ENCODE measurements around the gene DAND5. TPM values are rescaled to one million over a fixed set of nuclear protein-coding genes. Genes with fewer than 3 reads are reported as not detected.
"Not testable (repeated sequence)": the region's sequence is repeated elsewhere in the genome, so short reads cannot be mapped to it uniquely, and the experiment has no call there.

The DAND5 gene
- total RNA-seq, 1 donor from 2014 or later: not detected

DNA sequence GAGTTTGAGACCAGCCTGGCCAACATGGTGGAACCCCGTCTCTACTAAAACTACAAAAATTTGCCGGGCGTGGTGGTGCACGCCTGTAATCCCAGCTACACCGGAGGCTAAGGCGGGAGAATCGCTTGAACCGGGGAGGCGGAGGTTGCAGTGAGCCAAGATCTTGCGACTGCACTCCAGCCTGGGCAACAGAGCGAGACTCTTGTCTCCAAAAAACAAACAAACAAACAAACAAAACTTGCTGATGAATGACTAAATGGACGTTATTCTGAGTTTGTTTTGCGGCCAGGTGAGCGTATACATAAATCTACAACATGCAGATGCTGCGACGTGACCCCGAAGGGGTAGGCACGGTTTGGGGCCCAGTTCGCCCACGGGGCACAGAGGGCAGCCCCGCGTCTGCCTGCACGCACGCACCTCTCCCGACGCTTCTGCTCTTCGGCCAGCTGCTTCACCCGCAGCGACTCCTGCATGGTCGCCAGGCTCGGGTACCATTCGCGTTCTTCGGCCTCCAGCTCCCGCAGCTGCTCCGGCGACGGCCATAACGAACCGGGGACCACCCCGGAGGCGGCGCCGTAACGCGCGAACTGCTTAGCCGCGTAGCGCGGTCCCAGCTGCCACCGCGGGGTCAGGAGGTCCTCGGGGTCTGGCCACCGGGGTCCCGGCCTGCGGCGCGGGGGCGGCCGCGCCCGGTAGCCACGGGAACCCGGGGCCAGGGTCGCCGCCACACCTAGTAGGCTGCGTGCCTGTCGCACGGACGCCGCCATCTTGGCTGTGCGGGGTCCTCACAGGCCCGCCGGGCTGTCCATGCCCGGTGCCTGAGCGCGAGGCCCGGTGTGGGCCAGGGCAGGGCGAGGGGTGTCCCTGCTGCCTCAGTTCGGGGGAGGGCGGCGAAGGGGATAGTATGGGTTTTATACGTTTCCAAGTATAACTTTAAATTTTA is 12.7 kb upstream of the DAND5 start, which contains the start of gene GADD45GIP1:
Gene GADD45GIP1, minus strand, starts transcription at position 778 of the 943 bp plus-strand sequence. Its CDS starts 11 bp downstream, at position 767.
- H3K27me3 Mint-ChIP-seq (ENCODE audit: low read depth): peaks cover 3% of the 10 kb centered on the region
- peak within 1 kb of the TSS; percentile 81 for H3K4me3 Mint-ChIP-seq
- no peaks in the 10 kb centered on the region for H3K9me3 Mint-ChIP-seq
- H3K27ac Mint-ChIP-seq: peak within 1 kb of the TSS; percentile 94
- peaks cover 27% of the 10 kb centered on the region for H3K4me1 Mint-ChIP-seq
- H3K36me3 Mint-ChIP-seq: peaks cover 9% of the 10 kb centered on the region
- peak; percentile 45 to 69 for DNase-seq (ENCODE audit: low spot score in 2 of 2, unreplicated experiment in 2 of 2)
- TF ChIP-seq, protein P1, sequence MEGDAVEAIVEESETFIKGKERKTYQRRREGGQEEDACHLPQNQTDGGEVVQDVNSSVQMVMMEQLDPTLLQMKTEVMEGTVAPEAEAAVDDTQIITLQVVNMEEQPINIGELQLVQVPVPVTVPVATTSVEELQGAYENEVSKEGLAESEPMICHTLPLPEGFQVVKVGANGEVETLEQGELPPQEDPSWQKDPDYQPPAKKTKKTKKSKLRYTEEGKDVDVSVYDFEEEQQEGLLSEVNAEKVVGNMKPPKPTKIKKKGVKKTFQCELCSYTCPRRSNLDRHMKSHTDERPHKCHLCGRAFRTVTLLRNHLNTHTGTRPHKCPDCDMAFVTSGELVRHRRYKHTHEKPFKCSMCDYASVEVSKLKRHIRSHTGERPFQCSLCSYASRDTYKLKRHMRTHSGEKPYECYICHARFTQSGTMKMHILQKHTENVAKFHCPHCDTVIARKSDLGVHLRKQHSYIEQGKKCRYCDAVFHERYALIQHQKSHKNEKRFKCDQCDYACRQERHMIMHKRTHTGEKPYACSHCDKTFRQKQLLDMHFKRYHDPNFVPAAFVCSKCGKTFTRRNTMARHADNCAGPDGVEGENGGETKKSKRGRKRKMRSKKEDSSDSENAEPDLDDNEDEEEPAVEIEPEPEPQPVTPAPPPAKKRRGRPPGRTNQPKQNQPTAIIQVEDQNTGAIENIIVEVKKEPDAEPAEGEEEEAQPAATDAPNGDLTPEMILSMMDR (IDR thresholded peaks at IDR 0.05; ENCODE audit: unreplicated experiment): no peak

DNA sequence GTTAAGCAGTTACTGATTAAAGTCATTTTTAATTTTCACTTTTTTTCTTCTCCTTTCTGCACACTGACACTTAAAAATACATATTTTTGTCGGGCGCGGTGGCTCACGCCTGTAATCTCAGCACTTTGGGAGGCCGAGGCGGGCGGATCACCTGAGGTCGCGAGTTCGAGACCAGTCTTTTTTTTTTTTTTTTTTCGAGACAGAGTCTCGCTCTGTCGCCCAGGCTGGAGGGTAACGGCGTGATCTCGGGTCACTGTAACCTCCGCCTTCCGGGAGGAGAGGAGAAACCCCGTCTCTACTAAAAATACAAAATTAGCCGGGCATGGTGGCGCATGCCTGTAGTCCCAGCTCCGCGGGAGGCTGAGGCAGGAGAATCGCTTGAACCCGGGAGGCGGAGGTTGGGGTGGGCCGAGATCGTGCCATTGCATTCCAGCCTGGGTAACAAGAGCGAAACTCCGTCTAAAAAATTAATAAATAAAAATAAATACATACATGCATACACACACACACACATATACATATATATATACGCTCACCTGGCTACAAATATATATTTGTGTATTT is 11.9 kb upstream of the DAND5 start:
- H3K9me3 Mint-ChIP-seq; H3K36me3 Mint-ChIP-seq; DNase-seq (ENCODE audit: low spot score in 2 of 2, unreplicated experiment in 2 of 2); H3K27me3 Mint-ChIP-seq (ENCODE audit: low read depth): not testable (repeated sequence)
- Mint-ChIP-seq H3K4me3 (peak overlapping the region; percentile 74), H3K27ac (peak overlapping the region; percentile 87), H3K4me1 (peaks cover 27% of the 10 kb centered on the region)

DNA sequence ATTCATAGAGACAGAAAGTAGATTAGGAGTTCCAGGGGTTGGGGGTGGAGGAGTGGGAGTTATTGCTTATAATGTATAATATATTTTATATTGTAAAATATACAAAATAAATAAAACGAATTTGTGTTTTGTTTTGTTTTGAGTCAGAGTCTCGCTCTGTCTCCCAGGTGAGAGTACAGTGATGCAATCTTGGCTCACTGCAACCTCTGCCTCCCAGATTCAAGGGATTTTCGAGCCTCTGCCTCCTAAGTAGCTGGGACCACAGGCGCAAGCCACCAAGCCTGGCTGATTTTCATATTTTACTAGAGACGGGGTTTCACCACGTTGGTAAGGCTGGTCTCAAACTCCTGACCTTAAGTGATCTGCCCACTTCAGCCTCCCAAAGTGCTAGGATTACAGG is 9.9 kb upstream of the DAND5 start:
- Mint-ChIP-seq H3K9me3 (no peaks in the 10 kb centered on the region), H3K27me3 (ENCODE audit: low read depth) (peaks cover 5% of the 10 kb centered on the region), H3K4me1 (peaks cover 17% of the 10 kb centered on the region), H3K27ac (no peak overlapping the region), H3K4me3 (no peak overlapping the region), H3K36me3 (peaks cover 1% of the 10 kb centered on the region)
- TF ChIP-seq, protein P1 (IDR thresholded peaks at IDR 0.05; ENCODE audit: unreplicated experiment): no peak
- no peak for DNase-seq (ENCODE audit: low spot score in 2 of 2, unreplicated experiment in 2 of 2)

DNA sequence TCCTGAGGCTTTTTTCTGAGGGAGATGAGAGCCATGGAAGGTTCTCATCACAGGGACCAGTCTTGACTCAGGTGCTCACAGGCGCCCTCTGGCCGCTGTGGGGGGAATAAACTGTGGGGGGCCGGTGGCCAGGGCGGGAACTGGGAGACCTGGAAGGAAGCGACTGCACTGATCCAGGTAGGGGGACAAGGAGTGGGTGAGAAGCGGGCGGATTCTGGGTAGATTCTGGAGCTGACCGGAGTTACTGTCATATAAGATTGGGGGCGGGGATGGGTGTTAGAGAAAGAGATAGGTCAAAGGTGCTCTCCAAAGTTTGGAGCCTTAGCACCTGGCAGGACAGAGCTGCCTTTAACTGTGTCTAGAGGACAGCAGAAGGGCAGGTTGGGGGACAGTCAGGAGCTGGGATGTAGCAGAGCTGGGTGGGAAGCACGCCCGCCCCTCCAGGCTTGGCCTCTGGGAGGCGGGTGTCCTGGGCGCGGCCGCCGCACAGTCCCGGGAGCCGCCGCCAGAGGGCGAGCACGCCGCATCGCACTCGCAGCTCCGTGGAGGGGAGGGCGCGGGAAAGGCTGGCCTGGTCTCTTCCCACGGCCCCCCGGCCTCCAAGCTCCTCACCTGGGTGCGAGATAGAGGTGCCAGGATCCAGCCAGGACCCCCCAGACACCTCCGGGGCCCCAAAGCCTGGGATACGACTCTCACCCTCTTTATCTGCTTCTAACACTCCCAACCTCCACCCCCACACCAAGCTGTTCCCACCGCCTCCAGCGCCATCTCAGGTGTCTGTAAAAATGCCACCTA is 4.2 kb upstream of the DAND5 start:
- Mint-ChIP-seq H3K27ac (peak overlapping the region; percentile 89), H3K36me3 (no peaks in the 10 kb centered on the region), H3K9me3 (no peaks in the 10 kb centered on the region), H3K27me3 (ENCODE audit: low read depth) (peaks cover 5% of the 10 kb centered on the region), H3K4me1 (peaks cover 8% of the 10 kb centered on the region), H3K4me3 (peak overlapping the region; percentile 84)
- DNase-seq (ENCODE audit: low spot score in 2 of 2, unreplicated experiment in 2 of 2): peak; percentile 69 to 93
- TF ChIP-seq, protein P1 (IDR thresholded peaks at IDR 0.05; ENCODE audit: unreplicated experiment): peak; percentile 98

DNA sequence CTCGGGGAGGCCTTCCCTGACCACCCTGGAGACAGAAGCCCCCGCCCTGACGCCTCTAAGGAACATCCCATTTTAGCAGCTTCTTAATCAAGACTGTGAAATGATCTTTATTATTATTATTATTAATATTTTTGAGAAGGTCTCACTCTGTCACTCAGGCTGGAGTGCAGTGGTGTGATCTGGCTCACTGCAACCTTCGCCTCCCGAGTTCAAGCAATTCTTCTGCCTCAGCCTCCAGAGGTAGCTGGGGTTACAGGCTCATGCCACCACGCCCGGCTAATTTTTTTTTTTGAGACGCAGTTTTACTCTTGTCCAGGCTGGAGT is 3.6 kb upstream of the DAND5 start:
- no peak for DNase-seq (ENCODE audit: low spot score in 2 of 2, unreplicated experiment in 2 of 2)
- Mint-ChIP-seq H3K27me3 (ENCODE audit: low read depth) (peaks cover 6% of the 10 kb centered on the region), H3K36me3 (no peaks in the 10 kb centered on the region), H3K4me3 (peak overlapping the region; percentile 84), H3K9me3 (no peaks in the 10 kb centered on the region), H3K27ac (no peak overlapping the region), H3K4me1 (peaks cover 8% of the 10 kb centered on the region)
- TF ChIP-seq, protein P1 (IDR thresholded peaks at IDR 0.05; ENCODE audit: unreplicated experiment): no peak
